Measurements from ENCODE around the gene C12orf42. TPM values are rescaled to one million over a fixed set of nuclear protein-coding genes. Genes with fewer than 3 reads are reported as not detected.
"Not testable (repeated sequence)": the region's sequence is repeated elsewhere in the genome, so short reads cannot be mapped to it uniquely, and the experiment has no call there.

C12orf42 gene
- total and polyA plus RNA-seq, 8 donors: not detected

GRCh38 chr12:103442822-103443221 lies 52.9 kb downstream of the C12orf42 start:
- no peaks in the 10 kb centered on the region for H3K27me3 ChIP-seq
- H3K36me3 ChIP-seq: no peaks in the 10 kb centered on the region
- no peak for DNase-seq
- peaks cover 0 to 10% (median under 1%) of the 10 kb centered on the region in 4 donors for H3K9me3 ChIP-seq
- TF ChIP-seq EP300 (IDR thresholded peaks at IDR 0.05) (no peak), POLR2A (IDR thresholded peaks at IDR 0.05) (no peak), POLR2AphosphoS5 (IDR thresholded peaks at IDR 0.05) (no peak), CTCF (IDR thresholded peaks at IDR 0.05) (no peak)
- 64 to 76% (median 68%) methylated on average over 3 of the region's 3 CpGs for WGBS, 5 donors
- H3K4me1 ChIP-seq: no peaks in the 10 kb centered on the region
- intact Hi-C loops (cut with DNase I; ENCODE audit: low total_unique reads): no loop called here
- H3K27ac ChIP-seq: no peak overlapping the region
- no peak overlapping the region for H3K4me3 ChIP-seq

DNA sequence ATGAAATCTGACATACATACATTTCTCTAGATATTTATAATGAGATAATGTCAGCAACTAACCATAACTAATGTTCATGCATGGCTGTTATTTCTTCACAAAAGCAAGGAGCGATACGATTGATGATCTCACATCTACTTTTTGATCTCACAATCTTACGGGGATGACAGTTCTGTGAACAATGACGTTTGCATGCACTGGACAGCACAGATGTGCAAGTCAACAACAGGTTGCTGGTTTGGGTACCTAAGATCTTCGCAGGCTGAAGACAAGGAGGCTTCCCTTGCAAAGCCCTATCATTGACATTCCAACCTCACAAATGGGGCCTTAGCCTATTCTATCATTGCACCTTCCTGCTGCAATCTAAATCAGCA lies 53.6 kb downstream of the C12orf42 start:
- intact Hi-C loops (cut with DNase I; ENCODE audit: low total_unique reads): no loop called here
- H3K27ac ChIP-seq: peak overlapping the region in 1 of 5 donors; percentile 57

GRCh38 chr12:103441437-103442181 lies 54.2 kb downstream of the C12orf42 start:
- intact Hi-C loops (cut with DNase I; ENCODE audit: low total_unique reads): no loop called here
- H3K4me3 ChIP-seq: no peak overlapping the region
- DNase-seq: peak in 1 of 2 donors; percentile 26
- TF ChIP-seq POLR2AphosphoS5 (IDR thresholded peaks at IDR 0.05) (no peak), CTCF (IDR thresholded peaks at IDR 0.05) (no peak), POLR2A (IDR thresholded peaks at IDR 0.05) (no peak), EP300 (IDR thresholded peaks at IDR 0.05) (no peak)
- peak overlapping the region in 1 of 5 donors; percentile 57 for H3K27ac ChIP-seq
- no peaks in the 10 kb centered on the region for H3K4me1 ChIP-seq
- H3K27me3 ChIP-seq: no peaks in the 10 kb centered on the region
- WGBS, 5 donors: 50 to 82% (median 56%) methylated on average over 1 of the region's 1 CpG
- no peaks in the 10 kb centered on the region for H3K9me3 ChIP-seq
- no peaks in the 10 kb centered on the region for H3K36me3 ChIP-seq

More for the DNA sequence above, 53.6 kb downstream of the C12orf42 start:
- Histone ChIP-seq H3K4me3 (no peak overlapping the region), H3K9me3 (peaks cover 0 to 3% (median 0%) of the 10 kb centered on the region in 4 donors), H3K4me1 (no peaks in the 10 kb centered on the region), H3K36me3 (no peaks in the 10 kb centered on the region), H3K27me3 (no peaks in the 10 kb centered on the region)
- WGBS, 5 donors: 68 to 81% (median 76%) methylated on average over 5 of the region's 5 CpGs
- no peak for DNase-seq
- TF ChIP-seq CTCF (IDR thresholded peaks at IDR 0.05): no peak
- no peak for TF ChIP-seq EP300 (IDR thresholded peaks at IDR 0.05)
- no peak for TF ChIP-seq POLR2A (IDR thresholded peaks at IDR 0.05)
- no peak for TF ChIP-seq POLR2AphosphoS5 (IDR thresholded peaks at IDR 0.05)

- H3K9me3 ChIP-seq; H3K27me3 ChIP-seq; H3K27ac ChIP-seq; H3K4me1 ChIP-seq; intact Hi-C loops (cut with DNase I; ENCODE audit: low total_unique reads); H3K36me3 ChIP-seq: not testable (repeated sequence)
- H3K4me3 ChIP-seq: peak overlapping the region in 3 of 4 donors; percentile 6 to 26 (median 24)
- peak in 1 of 2 donors; percentile 18 for DNase-seq
- WGBS, 5 donors: 36 to 51% (median 47%) methylated on average over 23 to 31 of the region's 33 CpGs
These were observed 61.3 kb downstream of the C12orf42 start for GRCh38 chr12:103434165-103435105.
